ENCODE data around the gene SLC25A26. TPM values are rescaled to one million over a fixed set of nuclear protein-coding genes. Genes with fewer than 3 reads are reported as not detected.

Gene SLC25A26
- total RNA-seq, 1 donor from 2014 or later = 23.2 TPM

GRCh38 chr3:66198437-66199088, 22.2 kb upstream of the SLC25A26 start:
- TF ChIP-seq CTCF (IDR thresholded peaks at IDR 0.05) = no peak
- ChIA-PET POLR2A (no interaction called here), CTCF (no interaction called here)
- Mint-ChIP-seq H3K27me3 (peaks cover 24% of the 10 kb centered on the region), H3K9me3 (no peaks in the 10 kb centered on the region), H3K4me3 (no peak overlapping the region), H3K36me3 (ENCODE audit: low read depth) (no peaks in the 10 kb centered on the region), H3K4me1 (no peaks in the 10 kb centered on the region), H3K27ac (no peak overlapping the region)
- DNase-seq (no peak), ATAC-seq (ENCODE audit: low read depth) (no peak)
- intact Hi-C loops (cut with micrococcal nuclease) = no loop called here

- Mint-ChIP-seq H3K27me3 (peaks cover 29% of the 10 kb centered on the region), H3K9me3 (no peaks in the 10 kb centered on the region), H3K27ac (no peak overlapping the region), H3K36me3 (ENCODE audit: low read depth) (no peaks in the 10 kb centered on the region), H3K4me3 (no peak overlapping the region), H3K4me1 (no peaks in the 10 kb centered on the region)
- no peak for ATAC-seq (ENCODE audit: low read depth)
- ChIA-PET POLR2A (no interaction called here), CTCF (no interaction called here)
- no peak for TF ChIP-seq CTCF (IDR thresholded peaks at IDR 0.05)
- DNase-seq = no peak
- intact Hi-C loops (cut with micrococcal nuclease) = no loop called here
Observed at GRCh38 chr3:66199089-66199473, 21.7 kb upstream of the SLC25A26 start.

GRCh38 chr3:66200147-66200546, 20.7 kb upstream of the SLC25A26 start:
- no peak overlapping the region for H3K27ac Mint-ChIP-seq
- no peaks in the 10 kb centered on the region for H3K36me3 Mint-ChIP-seq (ENCODE audit: low read depth)
- POLR2A ChIA-PET = no interaction called here
- no peak for ATAC-seq (ENCODE audit: low read depth)
- intact Hi-C loops (cut with micrococcal nuclease) = no loop called here
- H3K27me3 Mint-ChIP-seq = peaks cover 26% of the 10 kb centered on the region
- no peaks in the 10 kb centered on the region for H3K4me1 Mint-ChIP-seq
- CTCF ChIA-PET = no interaction called here
- DNase-seq = no peak
- no peak for TF ChIP-seq CTCF (IDR thresholded peaks at IDR 0.05)
- no peak overlapping the region for H3K4me3 Mint-ChIP-seq
- no peaks in the 10 kb centered on the region for H3K9me3 Mint-ChIP-seq

GRCh38 chr3:66200786-66201185, 20.0 kb upstream of the SLC25A26 start:
- ATAC-seq (ENCODE audit: low read depth) (no peak), DNase-seq (no peak)
- CTCF ChIA-PET = no interaction called here
- Mint-ChIP-seq H3K27ac (no peak overlapping the region), H3K4me3 (no peak overlapping the region), H3K27me3 (peaks cover 23% of the 10 kb centered on the region), H3K4me1 (no peaks in the 10 kb centered on the region), H3K36me3 (ENCODE audit: low read depth) (no peaks in the 10 kb centered on the region), H3K9me3 (no peaks in the 10 kb centered on the region)
- no peak for TF ChIP-seq CTCF (IDR thresholded peaks at IDR 0.05)
- intact Hi-C loops (cut with micrococcal nuclease) = no loop called here
- POLR2A ChIA-PET = no interaction called here

GRCh38 chr3:66203275-66203674, 17.5 kb upstream of the SLC25A26 start:
- Mint-ChIP-seq H3K27ac (no peak overlapping the region), H3K36me3 (ENCODE audit: low read depth) (no peaks in the 10 kb centered on the region), H3K27me3 (peaks cover 18% of the 10 kb centered on the region), H3K4me1 (no peaks in the 10 kb centered on the region), H3K4me3 (no peak overlapping the region), H3K9me3 (no peaks in the 10 kb centered on the region)
- TF ChIP-seq CTCF (IDR thresholded peaks at IDR 0.05) = no peak
- CTCF ChIA-PET = no interaction called here
- intact Hi-C loops (cut with micrococcal nuclease) = no loop called here
- POLR2A ChIA-PET = no interaction called here
- ATAC-seq (ENCODE audit: low read depth) (no peak), DNase-seq (no peak)

All from activated B cell treated with CpG ODN at 0.5 μM for 24 hours (primary cell).